Mucosa of rectum (tissue), 2 donors: Measurements from ENCODE around the gene SOX5.
"Not testable (repeated sequence)": the region's sequence is repeated elsewhere in the genome, so short reads cannot be mapped to it uniquely, and the experiment has no call there.

Source experiments
- H3K27ac ChIP-seq, 2 donors: one replicate each; pipeline ENCODE4 v1.7.0; 2013; ENCODE audit warnings: inconsistent platforms in 2 of 2, low read depth in 2 of 2, low read length in 2 of 2
- H3K27me3 ChIP-seq, 2 donors: one replicate each; pipeline ENCODE4 v1.7.0; 2013; ENCODE audit warnings: low read length in 2 of 2; ENCODE audit not compliant: control insufficient read depth in 2 of 2, insufficient read depth in 2 of 2
- H3K36me3 ChIP-seq, 2 donors: one replicate each; pipeline ENCODE4 v1.7.0; 2013; ENCODE audit warnings: low read length in 2 of 2; ENCODE audit not compliant: control insufficient read depth in 2 of 2, insufficient read depth in 2 of 2
- H3K4me1 ChIP-seq, 2 donors: one replicate each; pipeline ENCODE4 v1.7.0; 2013; ENCODE audit warnings: low read length in 2 of 2, mild to moderate bottlenecking in 1 of 2; ENCODE audit not compliant: control insufficient read depth in 2 of 2, insufficient read depth in 2 of 2
- H3K4me3 ChIP-seq, 2 donors: one replicate each; pipeline ENCODE4 v1.7.0; 2013; ENCODE audit warnings: low read length in 2 of 2
- H3K9ac ChIP-seq, 2 donors: one replicate each; pipeline ENCODE4 v1.7.0; 2013; ENCODE audit warnings: low read length in 2 of 2, low read depth in 1 of 2, mild to moderate bottlenecking in 1 of 2
- H3K9me3 ChIP-seq, 2 donors: one replicate each; pipeline ENCODE4 v1.7.0; 2013; ENCODE audit warnings: low read length in 2 of 2; ENCODE audit not compliant: control insufficient read depth in 2 of 2
- donor health status: healthy.
- donor health status: Normal muscosa, but diverticular disease.

SOX5 gene

DNA sequence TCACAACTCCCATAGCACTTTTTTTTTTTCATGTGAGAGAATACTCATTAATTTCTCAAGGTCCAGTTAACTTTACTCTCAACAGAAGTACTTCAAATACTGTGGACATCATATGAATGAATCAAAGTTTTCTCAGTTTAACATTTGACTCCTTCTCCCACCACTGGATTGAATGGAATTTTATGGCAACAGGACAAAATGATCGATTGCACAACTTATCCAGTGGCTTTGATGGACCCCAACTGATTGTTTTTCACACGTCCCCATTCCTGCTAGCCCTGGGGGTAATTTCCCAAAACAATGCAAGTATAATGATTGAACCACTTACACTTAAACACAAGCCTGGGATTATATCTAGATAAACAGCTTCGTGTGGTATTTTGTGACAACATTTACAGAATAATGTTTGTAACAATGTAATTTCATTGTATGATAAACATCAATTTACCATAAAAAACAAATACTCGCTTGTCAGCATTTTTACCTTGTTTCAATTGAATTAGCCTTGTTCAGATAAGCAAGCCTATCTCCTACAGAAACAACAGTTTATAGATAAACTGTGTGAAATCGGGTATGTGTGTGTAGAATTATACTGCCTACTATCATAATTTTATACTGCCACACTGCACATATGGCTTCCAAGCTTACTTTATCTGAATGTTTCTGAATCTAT is 60.9 kb downstream of the SOX5 start:
- Histone ChIP-seq H3K27ac (no peak overlapping the region), H3K4me1 (no peaks in the 10 kb centered on the region), H3K36me3 (no peaks in the 10 kb centered on the region), H3K27me3 (no peaks in the 10 kb centered on the region), H3K9ac (no peak overlapping the region), H3K4me3 (no peak overlapping the region), H3K9me3 (no peaks in the 10 kb centered on the region)

DNA sequence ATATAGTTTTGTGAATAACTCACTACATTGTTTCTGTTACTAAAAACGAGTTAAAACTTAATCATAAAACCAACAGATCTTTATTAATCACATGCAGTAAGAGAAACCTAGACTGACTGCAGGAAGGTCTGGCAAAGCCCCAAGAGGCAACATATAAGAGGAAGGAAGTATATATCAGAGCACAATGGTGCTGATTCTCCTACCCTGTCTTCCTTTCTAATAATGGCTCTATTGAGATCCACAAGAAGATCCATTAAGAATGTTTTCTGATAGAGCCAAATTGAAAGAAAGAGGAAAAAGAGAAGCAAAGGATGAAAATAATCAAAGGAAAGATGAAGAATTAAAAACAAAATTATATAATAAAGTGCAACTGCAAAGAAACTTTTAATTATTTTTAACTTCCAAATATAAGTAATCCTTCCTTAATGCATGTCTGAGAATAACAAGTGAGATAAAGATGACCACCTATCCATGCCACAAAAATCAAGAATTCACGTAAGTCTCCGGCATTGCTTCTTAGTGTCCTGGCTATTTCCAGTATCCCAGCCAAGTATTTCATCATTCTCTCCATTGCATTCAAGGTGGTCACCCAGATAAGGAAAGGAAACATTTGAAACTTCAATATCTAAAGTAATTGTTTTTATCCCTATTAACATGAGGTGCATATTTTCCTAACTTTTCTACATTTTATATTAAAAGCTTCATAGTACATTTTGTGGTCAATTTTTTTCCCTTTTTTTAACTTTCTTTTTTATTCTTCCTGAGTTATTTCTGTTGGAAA is 62.2 kb downstream of the SOX5 start:
- Histone ChIP-seq H3K4me1 (no peaks in the 10 kb centered on the region), H3K27ac (no peak overlapping the region), H3K36me3 (no peaks in the 10 kb centered on the region), H3K27me3 (no peaks in the 10 kb centered on the region), H3K9ac (no peak overlapping the region), H3K4me3 (no peak overlapping the region), H3K9me3 (no peaks in the 10 kb centered on the region)

- Histone ChIP-seq H3K9ac (no peak overlapping the region), H3K36me3 (no peaks in the 10 kb centered on the region), H3K4me3 (no peak overlapping the region), H3K27ac (no peak overlapping the region), H3K27me3 (no peaks in the 10 kb centered on the region), H3K9me3 (no peaks in the 10 kb centered on the region), H3K4me1 (no peaks in the 10 kb centered on the region)
Measured at GRCh38 chr12:23885394-23885793, 64.1 kb downstream of the SOX5 start.

- Histone ChIP-seq H3K4me3 (no peak overlapping the region), H3K27ac (no peak overlapping the region), H3K9ac (no peak overlapping the region), H3K4me1 (no peaks in the 10 kb centered on the region), H3K9me3 (no peaks in the 10 kb centered on the region), H3K27me3 (no peaks in the 10 kb centered on the region), H3K36me3 (no peaks in the 10 kb centered on the region)
Measured at GRCh38 chr12:23884909-23885308, 64.6 kb downstream of the SOX5 start.

DNA sequence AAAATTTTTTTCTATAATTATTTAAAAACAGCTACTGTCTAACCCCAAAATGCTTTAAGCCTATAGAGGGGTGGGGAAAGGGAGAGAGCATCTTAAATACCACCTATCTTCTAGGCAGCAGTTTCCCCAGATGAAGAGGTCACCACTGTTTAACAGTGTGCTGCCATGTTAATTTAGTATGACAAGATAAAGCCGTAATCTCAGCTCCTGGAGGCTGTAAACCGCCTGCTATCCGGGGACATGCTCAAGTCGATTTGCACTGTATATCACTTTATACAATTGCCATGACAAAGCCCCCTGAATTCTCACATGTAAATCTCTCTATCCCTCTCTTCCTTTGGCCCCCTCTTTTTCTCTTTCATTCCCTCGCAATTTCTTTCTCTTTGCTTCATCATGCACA is 68.5 kb downstream of the SOX5 start:
- no peaks in the 10 kb centered on the region for H3K36me3 ChIP-seq
- no peaks in the 10 kb centered on the region for H3K9me3 ChIP-seq
- H3K4me1 ChIP-seq: no peaks in the 10 kb centered on the region
- no peak overlapping the region for H3K4me3 ChIP-seq
- no peak overlapping the region for H3K9ac ChIP-seq
- H3K27me3 ChIP-seq: no peaks in the 10 kb centered on the region
- no peak overlapping the region for H3K27ac ChIP-seq

- not testable (repeated sequence) for H3K4me1 ChIP-seq
Measured at GRCh38 chr12:23876618-23877017, 72.9 kb downstream of the SOX5 start.

GRCh38 chr12:23867794-23868193 is 81.7 kb downstream of the SOX5 start:
- no peaks in the 10 kb centered on the region for H3K36me3 ChIP-seq
- H3K9ac ChIP-seq: no peak overlapping the region
- no peaks in the 10 kb centered on the region for H3K27me3 ChIP-seq
- no peak overlapping the region for H3K4me3 ChIP-seq
- H3K4me1 ChIP-seq: no peaks in the 10 kb centered on the region
- no peak overlapping the region for H3K27ac ChIP-seq
- H3K9me3 ChIP-seq: no peaks in the 10 kb centered on the region

More at GRCh38 chr12:23876618-23877017, 72.9 kb downstream of the SOX5 start:
- not testable (repeated sequence) for H3K36me3 ChIP-seq, H3K9me3 ChIP-seq, H3K27me3 ChIP-seq, H3K27ac ChIP-seq, H3K4me3 ChIP-seq, H3K9ac ChIP-seq

DNA sequence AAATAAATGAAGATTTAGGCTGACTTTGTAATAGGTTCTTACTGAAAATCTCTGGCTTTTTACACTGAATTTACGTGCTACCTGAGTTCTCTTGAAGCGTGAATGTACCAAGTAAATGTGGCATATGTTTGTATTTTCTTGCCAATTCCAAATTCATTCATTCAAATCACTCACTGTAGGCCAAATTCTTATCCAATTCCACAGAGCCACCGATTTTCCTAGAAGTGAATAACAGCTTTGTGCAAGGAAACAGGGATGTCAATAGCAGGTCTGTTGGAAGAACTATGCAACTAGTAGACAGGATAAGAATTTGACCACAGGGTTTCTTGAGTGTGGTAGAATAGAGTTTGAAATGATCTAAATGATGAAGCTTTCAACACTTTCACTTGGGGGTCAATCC is 86.8 kb downstream of the SOX5 start:
- no peaks in the 10 kb centered on the region for H3K27me3 ChIP-seq
- no peak overlapping the region for H3K9ac ChIP-seq
- H3K4me1 ChIP-seq: no peaks in the 10 kb centered on the region
- H3K9me3 ChIP-seq: no peaks in the 10 kb centered on the region
- H3K4me3 ChIP-seq: no peak overlapping the region
- H3K36me3 ChIP-seq: no peaks in the 10 kb centered on the region
- no peak overlapping the region for H3K27ac ChIP-seq

- Histone ChIP-seq H3K27me3 (no peaks in the 10 kb centered on the region), H3K9ac (no peak overlapping the region), H3K4me1 (no peaks in the 10 kb centered on the region), H3K4me3 (no peak overlapping the region), H3K27ac (no peak overlapping the region), H3K36me3 (no peaks in the 10 kb centered on the region), H3K9me3 (no peaks in the 10 kb centered on the region)
Measured at GRCh38 chr12:23860019-23860418, 89.5 kb downstream of the SOX5 start.

GRCh38 chr12:23857178-23857577 is 92.3 kb downstream of the SOX5 start:
- Histone ChIP-seq H3K4me1 (no peaks in the 10 kb centered on the region), H3K9ac (no peak overlapping the region), H3K27ac (no peak overlapping the region), H3K9me3 (no peaks in the 10 kb centered on the region), H3K36me3 (no peaks in the 10 kb centered on the region), H3K27me3 (no peaks in the 10 kb centered on the region), H3K4me3 (no peak overlapping the region)
